H1 (cell line): ENCODE results near the gene CFL2. TPM values are rescaled to one million over a fixed set of nuclear protein-coding genes. Genes with fewer than 3 reads are reported as not detected.

Source experiments
- CTCF ChIA-PET: fragments of 300-600 bp; sonication (Branson Sonifier 250); formaldehyde crosslinking; loops from one replicate; lab custom pipeline; 2021; ENCODE audit not compliant: partially characterized antibody; lab: Charles Lee
- POLR2A ChIA-PET: fragments of 300-600 bp; sonication (Branson Sonifier 250); formaldehyde crosslinking; loops from one replicate; lab custom pipeline; 2021; ENCODE audit warnings: inconsistent platforms; ENCODE audit not compliant: partially characterized antibody; lab: Charles Lee
- DNase-seq, 2 experiments: peaks; one replicate each; pipeline versions ENCODE4 v3.0.0 to v3.0.0-alpha.2; 2010 to 2022; ENCODE audit warnings: low spot score in 2 of 2, low read depth in 1 of 2, mixed read lengths in 1 of 2
- FAIRE-seq: peaks from 2 replicates; lab custom pipeline; 2011; peaks lifted over from hg19 to GRCh38; lab: Jason Lieb, UNC
- H2AFZ ChIP-seq: 2 replicates; pipeline ENCODE4 v1.8.1; 2012; ENCODE audit warnings: low read length, inconsistent platforms
- H2AK5ac ChIP-seq: 2 replicates; pipeline ENCODE4 v1.6.1; 2013; ENCODE audit warnings: low read depth, low read length
- H2BK120ac ChIP-seq: replicated peaks from 2 replicates; pipeline ENCODE3; 2013; ENCODE audit warnings: low read depth, low read length, inconsistent platforms
- H2BK12ac ChIP-seq: 2 replicates; pipeline ENCODE4 v1.6.1; 2013; ENCODE audit warnings: low read depth, low read length
- H2BK15ac ChIP-seq: 2 replicates; pipeline ENCODE4 v1.6.1; 2013; ENCODE audit warnings: low read length
- H2BK20ac ChIP-seq: 2 replicates; pipeline ENCODE4 v1.6.1; 2013; ENCODE audit warnings: low read length
- H2BK5ac ChIP-seq: 2 replicates; pipeline ENCODE4 v1.6.1; 2013; ENCODE audit warnings: low read depth, low read length
- H3K14ac ChIP-seq: 2 replicates; pipeline ENCODE4 v1.6.1; 2013; ENCODE audit warnings: inconsistent platforms; ENCODE audit not compliant: insufficient read length
- H3K18ac ChIP-seq: 2 replicates; pipeline ENCODE4 v1.6.1; 2013; ENCODE audit warnings: low read length; ENCODE audit errors: extremely low read depth
- H3K23ac ChIP-seq: 2 replicates; pipeline ENCODE4 v1.6.1; 2013; ENCODE audit warnings: inconsistent platforms; ENCODE audit not compliant: insufficient read length
- H3K23me2 ChIP-seq: 2 replicates; pipeline ENCODE4 v1.6.1; 2013; ENCODE audit warnings: low read depth, low read length
- H3K27ac ChIP-seq: 2 replicates; pipeline ENCODE4 v1.6.1; 2011; ENCODE audit warnings: low read depth, low read length, inconsistent platforms
- H3K27me3 ChIP-seq, 4 experiments: replicated peaks in 1 of 4; 1 replicate in 1 of 4; 2 replicates in 3 of 4; pipeline versions ENCODE4 v1.6.1 to v1.8.1; 2011 to 2013; ENCODE audit warnings: low read length in 3 of 4, mild to moderate bottlenecking in 3 of 4, inconsistent platforms in 2 of 4, mixed read lengths in 2 of 4, moderate library complexity in 1 of 4; ENCODE audit not compliant: control insufficient read depth in 3 of 4, insufficient read depth in 3 of 4; ENCODE audit errors: extremely low read depth in 1 of 4
- H3K36me3 ChIP-seq, 4 experiments: 2 replicates each; pipeline versions ENCODE4 v1.6.1 to v1.8.1; 2011 to 2013; ENCODE audit warnings: mild to moderate bottlenecking in 4 of 4, low read length in 3 of 4, moderate library complexity in 2 of 4, control low read depth in 1 of 4, inconsistent platforms in 1 of 4; ENCODE audit not compliant: insufficient read depth in 4 of 4, control insufficient read depth in 2 of 4
- H3K4ac ChIP-seq: replicated peaks from 2 replicates; pipeline ENCODE3; 2013; ENCODE audit warnings: low read length, low read depth, mixed read lengths, inconsistent platforms; ENCODE audit not compliant: insufficient read length
- H3K4me1 ChIP-seq, 4 experiments: replicated peaks in 1 of 4; 1 replicate in 1 of 4; 2 replicates in 3 of 4; pipeline versions ENCODE4 v1.6.1 to v1.8.1; 2011 to 2013; ENCODE audit warnings: low read length in 3 of 4, inconsistent platforms in 2 of 4, mixed read lengths in 1 of 4; ENCODE audit not compliant: insufficient read depth in 4 of 4, control insufficient read depth in 3 of 4
- H3K4me2 ChIP-seq, 2 experiments: 2 replicates each; pipeline versions ENCODE4 v1.6.1 to v1.8.1; 2011 to 2013; ENCODE audit warnings: low read depth in 2 of 2, low read length in 2 of 2, control low read depth in 1 of 2, inconsistent platforms in 1 of 2, mild to moderate bottlenecking in 1 of 2; ENCODE audit not compliant: insufficient read depth in 1 of 2
- H3K4me3 ChIP-seq, 4 experiments: fragments of 200-600, 300-600 bp in 1 of 4; sonication (generic), shearing (Covaris generic), sonication (Bioruptor Twin) in 1 of 4; 2 replicates each; pipeline versions ENCODE4 v1.5.1 to v1.8.1; 2011 to 2016; ENCODE audit warnings: low read length in 4 of 4, low read depth in 3 of 4, control low read depth in 2 of 4, inconsistent platforms in 2 of 4, mild to moderate bottlenecking in 2 of 4, mixed read lengths in 1 of 4, moderate library complexity in 1 of 4; ENCODE audit not compliant: insufficient read depth in 2 of 4; ENCODE audit errors: extremely low read depth in 1 of 4
- H3K56ac ChIP-seq: replicated peaks from 2 replicates; pipeline ENCODE3; 2013; ENCODE audit warnings: low read depth, mild to moderate bottlenecking, mixed read lengths, low read length, inconsistent platforms; ENCODE audit not compliant: insufficient read length
- H3K79me1 ChIP-seq: 2 replicates; pipeline ENCODE4 v1.6.1; 2013; ENCODE audit warnings: low read depth, low read length, control low read depth
- H3K79me2 ChIP-seq, 2 experiments: 2 replicates each; pipeline versions ENCODE4 v1.6.1 to v1.8.1; 2012 to 2013; ENCODE audit warnings: low read length in 2 of 2, mild to moderate bottlenecking in 2 of 2, inconsistent platforms in 1 of 2; ENCODE audit not compliant: insufficient read depth in 2 of 2, control insufficient read depth in 1 of 2
- H3K9ac ChIP-seq, 4 experiments: replicated peaks in 1 of 4; 1 replicate in 1 of 4; 2 replicates in 3 of 4; pipeline versions ENCODE4 v1.6.1 to v1.8.1; 2011 to 2013; ENCODE audit warnings: low read depth in 3 of 4, low read length in 3 of 4, control low read depth in 2 of 4, mild to moderate bottlenecking in 2 of 4, moderate library complexity in 2 of 4, inconsistent platforms in 1 of 4; ENCODE audit errors: extremely low read depth in 1 of 4
- H3K9me3 ChIP-seq, 2 experiments: 2 replicates each; pipeline versions ENCODE4 v1.6.1 to v1.8.1; 2012 to 2013; ENCODE audit warnings: mild to moderate bottlenecking in 2 of 2, moderate library complexity in 2 of 2, control low read depth in 1 of 2, inconsistent platforms in 1 of 2, low read depth in 1 of 2, low read length in 1 of 2, mixed read lengths in 1 of 2; ENCODE audit not compliant: insufficient read depth in 2 of 2
- H4K20me1 ChIP-seq, 2 experiments: replicated peaks in 1 of 2; 2 replicates each; pipeline versions ENCODE3 to v1.8.1; 2011 to 2013; ENCODE audit warnings: inconsistent platforms in 2 of 2, low read length in 2 of 2, mild to moderate bottlenecking in 1 of 2; ENCODE audit not compliant: insufficient read depth in 2 of 2, control insufficient read depth in 1 of 2
- H4K5ac ChIP-seq: 2 replicates; pipeline ENCODE4 v1.6.1; 2013; ENCODE audit warnings: low read length, low read depth, mixed read lengths, inconsistent platforms; ENCODE audit not compliant: insufficient read length
- H4K8ac ChIP-seq: 2 replicates; pipeline ENCODE4 v1.8.0; 2013; ENCODE audit warnings: mild to moderate bottlenecking, moderate library complexity, low read length, inconsistent platforms; ENCODE audit not compliant: insufficient read depth; ENCODE audit errors: extremely low read depth
- H4K91ac ChIP-seq: replicated peaks from 2 replicates; pipeline ENCODE3; 2013; ENCODE audit warnings: low read length, mixed read lengths, inconsistent platforms; ENCODE audit not compliant: insufficient read length
- CBX8 ChIP-seq: fragments of 300-800, 300-1000 bp; sonication (generic); IDR thresholded peaks from 2 replicates; pipeline ENCODE4 v1.7.1; 2016; ENCODE audit warnings: low read depth, low read length, borderline replicate concordance
- EP300 ChIP-seq, 2 experiments: IDR thresholded peaks; 1 replicate in 1 of 2; 2 replicates in 1 of 2; pipeline ENCODE4 v1.6.1; 2011 to 2012; ENCODE audit warnings: low read depth in 2 of 2, low read length in 2 of 2, mild to moderate bottlenecking in 2 of 2, borderline replicate concordance in 1 of 2, inconsistent platforms in 1 of 2, moderate library complexity in 1 of 2
- GABPA ChIP-seq: IDR thresholded peaks from 2 replicates; pipeline ENCODE4 v1.6.1; 2011; ENCODE audit warnings: mild to moderate bottlenecking, low read length, moderate library complexity, borderline replicate concordance; ENCODE audit not compliant: insufficient read depth
- KDM4A ChIP-seq: IDR thresholded peaks from one replicate; pipeline ENCODE4 v1.7.1; 2012; ENCODE audit warnings: low read depth, mild to moderate bottlenecking, moderate library complexity, low read length, inconsistent platforms; ENCODE audit not compliant: severe bottlenecking
- POU5F1 ChIP-seq: IDR thresholded peaks from 2 replicates; pipeline ENCODE4 v1.6.1; 2011; ENCODE audit warnings: low read depth, mild to moderate bottlenecking, low read length, moderate library complexity
- SAP30 ChIP-seq: fragments of 300-600 bp; sonication (generic); IDR thresholded peaks from 2 replicates; pipeline ENCODE4 v1.7.1; 2012; ENCODE audit warnings: low read length, moderate library complexity, mild to moderate bottlenecking, inconsistent platforms; ENCODE audit not compliant: insufficient read depth, insufficient replicate concordance
- ZNF274 ChIP-seq: IDR thresholded peaks from 2 replicates; pipeline ENCODE4 v1.7.0; 2012; ENCODE audit warnings: low read length, borderline replicate concordance; ENCODE audit errors: extremely low read depth
- WGBS, 2 experiments: shearing (Covaris generic) in 1 of 2; methylation state at CpG; one replicate each; pipeline versions ENCODE4 v1.1.6 to v1.1.7; 2013 to 2015; ENCODE audit warnings: low lambda C conversion rate in 2 of 2, mixed read lengths in 2 of 2, inconsistent platforms in 1 of 2, low coverage in 1 of 2, missing lambda C conversion rate in 1 of 2; ENCODE audit not compliant: insufficient replicate concordance in 2 of 2, insufficient coverage in 1 of 2, insufficient read length in 1 of 2; ENCODE audit errors: extremely low coverage in 1 of 2, missing lambda C conversion rate in 1 of 2; 5-methylcytosine and 5-hydroxymethylcytosine counted together
- polyA plus RNA-seq, 7 experiments: library from polyadenylated mRNA; depleted of rRNA in 3 of 7; stranded (reverse) in 5 of 7; unstranded in 2 of 7; fragments of >200 nt in 5 of 7; fragments of 200-250 nt in 2 of 7; gene quantifications; 1 replicate in 5 of 7; 2 replicates in 1 of 7; 4 replicates in 1 of 7; pipeline versions ENCODE4 v1.2.1 to v1.2.3, GENCODE V29; 2011 to 2013; ENCODE audit warnings: missing spikeins in 2 of 7, mixed read lengths in 2 of 7
- total RNA-seq: library from RNA; stranded (reverse); fragmentation: NEBNext Ultra II Directional; extraction: Animal tissue kit (Norgen Biotek cat#: 25700); gene quantifications from 2 replicates; pipeline ENCODE4 v1.2.1, GENCODE V29; 2021

Gene CFL2
- total and polyA plus RNA-seq, 2 of the 8 experiments (the other 6 are each of a cell fraction or from before 2014, with no cell fraction given) = 9.7 to 20.5 TPM

DNA sequence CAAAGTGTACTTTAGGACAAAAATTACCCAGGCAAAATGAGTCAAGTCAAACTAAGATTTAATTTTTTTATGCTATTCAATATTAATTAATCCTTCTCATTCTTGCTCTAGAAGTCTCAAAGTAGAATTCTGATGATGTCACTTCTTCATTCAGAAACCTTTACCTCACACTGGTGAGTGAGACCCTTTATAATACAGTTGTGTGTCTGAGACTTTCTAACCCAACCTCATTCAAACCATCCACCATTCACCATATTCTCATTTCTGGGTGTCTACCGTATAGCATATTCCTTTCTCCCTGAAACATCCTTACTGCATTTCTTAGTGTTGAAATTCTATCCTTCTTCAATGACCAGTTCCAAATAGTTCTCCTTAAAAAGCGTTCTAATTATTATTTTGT lies 40.8 kb upstream of the CFL2 start:
- H3K4me3 ChIP-seq = no peak overlapping the region
- no peaks in the 10 kb centered on the region for H3K4me1 ChIP-seq
- DNase-seq (no peak), FAIRE-seq (no peak)
- H2BK12ac ChIP-seq = no peak overlapping the region
- no peak overlapping the region for H2BK20ac ChIP-seq
- no peaks in the 10 kb centered on the region for H3K23me2 ChIP-seq
- H3K23ac ChIP-seq = no peak overlapping the region
- H3K79me1 ChIP-seq = no peaks in the 10 kb centered on the region
- peaks cover 0 to 3% (median 0%) of the 10 kb centered on the region in 4 experiments; a peak in 3 of 8 replicates for H3K36me3 ChIP-seq
- no peaks in the 10 kb centered on the region for H3K9me3 ChIP-seq
- H2BK120ac ChIP-seq = no peak overlapping the region
- H4K20me1 ChIP-seq = no peaks in the 10 kb centered on the region
- no peaks in the 10 kb centered on the region for H3K27me3 ChIP-seq
- no peak overlapping the region for H2BK15ac ChIP-seq
- H3K14ac ChIP-seq = no peak overlapping the region
- no peak overlapping the region for H3K9ac ChIP-seq
- H3K56ac ChIP-seq = no peak overlapping the region
- H3K27ac ChIP-seq = no peak overlapping the region
- no peak overlapping the region for H4K5ac ChIP-seq
- no peak overlapping the region for H3K4ac ChIP-seq
- H4K91ac ChIP-seq = no peak overlapping the region
- CTCF ChIA-PET = no interaction called here
- no peak overlapping the region for H2BK5ac ChIP-seq
- H2AK5ac ChIP-seq = no peak overlapping the region
- H3K18ac ChIP-seq = no peak overlapping the region
- H4K8ac ChIP-seq = no peak overlapping the region
- H3K79me2 ChIP-seq = no peaks in the 10 kb centered on the region
- POLR2A ChIA-PET = no interaction called here
- H2AFZ ChIP-seq = no peak overlapping the region
- H3K4me2 ChIP-seq = no peak overlapping the region
- 81% methylated on average over 2 of the region's 2 CpGs; no CpG with 5 or more reads in 1 of the 2 experiments for WGBS, 2 experiments
- TF ChIP-seq EP300 (IDR thresholded peaks at IDR 0.05; ENCODE audit: borderline replicate concordance in 1 of 2, low read depth in 2 of 2, low read length in 2 of 2) = no peak
- TF ChIP-seq KDM4A = no peak
- TF ChIP-seq POU5F1 = no peak
- no peak for TF ChIP-seq GABPA
- no peak for TF ChIP-seq ZNF274
- no peak for TF ChIP-seq SAP30
- no peak for TF ChIP-seq CBX8
